Fibroblast of pulmonary artery (primary cell): ENCODE results near the gene KCNH6.

Experiments
- DNase-seq: peaks from one replicate; pipeline ENCODE4 v3.0.0-alpha.2; 2010; ENCODE audit warnings: low read depth
- H3K4me3 ChIP-seq: replicated peaks from 2 replicates; pipeline ENCODE4 v1.5.1; 2011; ENCODE audit warnings: low read depth, mild to moderate bottlenecking, control low read depth, low read length, moderate library complexity
- CTCF ChIP-seq: IDR thresholded peaks from 2 replicates; pipeline ENCODE4 v1.5.1; 2011; ENCODE audit warnings: mild to moderate bottlenecking, control low read depth, low read length, inconsistent platforms; ENCODE audit errors: missing control alignments

KCNH6 gene

GRCh38 chr17:63529711-63530556 is 6.8 kb downstream of the KCNH6 start:
- no peak for TF ChIP-seq CTCF
- DNase-seq = no peak
- no peak overlapping the region for H3K4me3 ChIP-seq

GRCh38 chr17:63530557-63531021 is 7.4 kb downstream of the KCNH6 start:
- no peak for DNase-seq
- TF ChIP-seq CTCF = no peak
- H3K4me3 ChIP-seq = no peak overlapping the region

- TF ChIP-seq CTCF = no peak
- H3K4me3 ChIP-seq = no peak overlapping the region
- DNase-seq = no peak
These were observed 8.1 kb downstream of the KCNH6 start for GRCh38 chr17:63531022-63531965.

- no peak for DNase-seq
- no peak overlapping the region for H3K4me3 ChIP-seq
- no peak for TF ChIP-seq CTCF
These were observed 10.4 kb downstream of the KCNH6 start for GRCh38 chr17:63533433-63534077.

GRCh38 chr17:63534078-63534570 is 11.0 kb downstream of the KCNH6 start:
- no peak for DNase-seq
- H3K4me3 ChIP-seq = no peak overlapping the region
- TF ChIP-seq CTCF = no peak

GRCh38 chr17:63534816-63535455 is 11.8 kb downstream of the KCNH6 start:
- no peak overlapping the region for H3K4me3 ChIP-seq
- TF ChIP-seq CTCF = no peak
- DNase-seq = no peak
